HepG2 (cell line): Measurements from ENCODE around the gene BPIFB6. TPM values are rescaled to one million over a fixed set of nuclear protein-coding genes. Genes with fewer than 3 reads are reported as not detected.

Experiments used
- CCAR2 ChIP-seq: fragments of 200-400 bp; formaldehyde crosslinking; optimal IDR thresholded peaks from 2 replicates; pipeline ENCODE3; 2018; ENCODE audit warnings: low read depth, mild to moderate bottlenecking, low read length, moderate library complexity
- HMG20A ChIP-seq: IDR thresholded peaks from 2 replicates; pipeline ENCODE4 v1.6.1; 2016; ENCODE audit warnings: borderline replicate concordance
- HNRNPH1 ChIP-seq: fragments of 200-400 bp; formaldehyde crosslinking; optimal IDR thresholded peaks from 2 replicates; pipeline ENCODE3; 2017; ENCODE audit warnings: mild to moderate bottlenecking, low read depth, low read length
- ISL2 ChIP-seq: sonication (generic); formaldehyde crosslinking; IDR thresholded peaks from 2 replicates; pipeline ENCODE4 v1.5.0; 2020; ENCODE audit warnings: missing genetic modification reagents
- ISX ChIP-seq: sonication (generic); formaldehyde crosslinking; conservative IDR thresholded peaks from 2 replicates; pipeline ENCODE4 v1.5.0; 2020; ENCODE audit warnings: missing genetic modification reagents
- MTF1 ChIP-seq: sonication (generic); formaldehyde crosslinking; IDR thresholded peaks from 2 replicates; pipeline ENCODE4 v1.5.0; 2020; ENCODE audit warnings: missing genetic modification reagents
- NFE2 ChIP-seq: sonication (generic); formaldehyde crosslinking; IDR thresholded peaks from 2 replicates; pipeline ENCODE4 v1.4.0; 2020; ENCODE audit warnings: missing genetic modification reagents
- RERE ChIP-seq: IDR thresholded peaks from 2 replicates; pipeline ENCODE4 v1.6.1; 2016; ENCODE audit warnings: low read depth, missing genetic modification reagents, missing compliant biosample characterization
- SIN3B ChIP-seq: fragments of 150-350 bp; IDR thresholded peaks from 2 replicates; pipeline ENCODE4 v1.6.1; 2014; ENCODE audit warnings: low read length
- TFDP1 ChIP-seq: IDR thresholded peaks from 2 replicates; pipeline ENCODE4 v1.6.1; 2016; ENCODE audit warnings: missing compliant biosample characterization, missing genetic modification reagents, borderline replicate concordance
- USF2 ChIP-seq, 2 experiments: sonication (generic) in 1 of 2; formaldehyde crosslinking in 1 of 2; IDR thresholded peaks; 2 replicates each; pipeline versions ENCODE4 v1.5.1 to v1.6.1; 2011 to 2020; ENCODE audit warnings: borderline replicate concordance in 1 of 2, low read depth in 1 of 2, low read length in 1 of 2, mild to moderate bottlenecking in 1 of 2, missing genetic modification reagents in 1 of 2, moderate library complexity in 1 of 2
- ZBTB37 ChIP-seq: sonication (generic); formaldehyde crosslinking; IDR thresholded peaks from 2 replicates; pipeline ENCODE4 v1.4.0; 2020; ENCODE audit warnings: mild to moderate bottlenecking, missing genetic modification reagents
- ZFAT ChIP-seq: sonication (generic); formaldehyde crosslinking; conservative IDR thresholded peaks from 2 replicates; pipeline ENCODE4 v1.8.1; 2023; ENCODE audit warnings: missing genetic modification reagents, inconsistent platforms
- ZNF224 ChIP-seq: sonication (generic); formaldehyde crosslinking; IDR thresholded peaks from 2 replicates; pipeline ENCODE4 v1.5.0; 2020; ENCODE audit warnings: mild to moderate bottlenecking, missing genetic modification reagents
- ZSCAN22 ChIP-seq: sonication (generic); formaldehyde crosslinking; IDR thresholded peaks from 2 replicates; pipeline ENCODE4 v1.4.0; 2020; ENCODE audit warnings: mild to moderate bottlenecking, missing genetic modification reagents
- polyA plus RNA-seq, 8 experiments: library from polyadenylated mRNA; depleted of rRNA in 3 of 8; stranded (reverse) in 7 of 8; unstranded in 1 of 8; fragments of >200 nt; fragmentation: Illumina TruSeq in 4 of 8; extraction: Trizol in 4 of 8; gene quantifications; 2 replicates each; pipeline versions ENCODE4 v1.2.1 to v1.2.3, GENCODE V29; 2011 to 2016; ENCODE audit warnings: low read depth in 4 of 8, missing spikeins in 1 of 8, mixed read lengths in 1 of 8; ENCODE audit not compliant: insufficient read depth in 1 of 8
- total RNA-seq, 5 experiments: library from RNA; depleted of rRNA; stranded (reverse); fragments of >200 nt; fragmentation: Illumina TruSeq; extraction: Trizol; gene quantifications; 2 replicates each; pipeline ENCODE4 v1.2.3, GENCODE V29; 2016; ENCODE audit warnings: low read depth in 1 of 5

The BPIFB6 gene
- total and polyA plus RNA-seq, 2 of the 13 experiments (the other 11 are each of a cell fraction or from before 2014, with no cell fraction given) = 0.13 to 1.7 TPM

GRCh38 chr20:33027769-33028751, 3.4 kb upstream of the BPIFB6 start (continued):
- TF ChIP-seq USF2 (IDR thresholded peaks at IDR 0.05; ENCODE audit: low read depth, low read length) (0 out of 2 replicates have a peak, but pooled peaks have one; percentile 4), USF2 (CRISPR knock-in tag; IDR thresholded peaks at IDR 0.05; ENCODE audit: borderline replicate concordance) (no peak), TFDP1 (CRISPR knock-in tag) (no peak), CCAR2 (no peak), ISL2 (peak; percentile 51; the same call in 1 of the 2 replicates), HNRNPH1 (peak; percentile 95), ZBTB37 (no peak), ISX (CRISPR knock-in tag) (no peak), ZFAT (no peak), RERE (CRISPR knock-in tag) (no peak), ZNF224 (CRISPR knock-in tag) (no peak), ZSCAN22 (CRISPR knock-in tag) (no peak), HMG20A (CRISPR knock-in tag) (no peak), SIN3B (no peak), NFE2 (CRISPR knock-in tag) (no peak), MTF1 (no peak)
